SU-DHL-6 (cell line): ENCODE measurements around the gene OR10H2.

Experiments
- H2AFZ ChIP-seq: fragments of 200-600 bp; sonication (generic); 2 replicates; pipeline ENCODE4 v1.6.1; 2014; ENCODE audit warnings: low read depth, mild to moderate bottlenecking, moderate library complexity, mixed read lengths, antibody characterized with exemption, low read length; ENCODE audit not compliant: severe bottlenecking
- H3F3A ChIP-seq: fragments of 200-600 bp; shearing (Covaris generic); 2 replicates; pipeline ENCODE4 v1.6.0; 2016; ENCODE audit warnings: antibody characterized with exemption, mild to moderate bottlenecking; ENCODE audit not compliant: insufficient read depth
- H3K27ac ChIP-seq: fragments of 200-600 bp; sonication (generic); 2 replicates; pipeline ENCODE4 v1.5.1; 2016; ENCODE audit warnings: low read depth, mild to moderate bottlenecking, low read length, moderate library complexity, mixed read lengths
- H3K27me3 ChIP-seq: fragments of 200-600 bp; sonication (generic), shearing (Covaris generic); 2 replicates; pipeline ENCODE4 v1.6.0; 2014; ENCODE audit warnings: mild to moderate bottlenecking, low read length
- H3K36me3 ChIP-seq: fragments of 200-600 bp; sonication (generic); 2 replicates; pipeline ENCODE4 v1.6.1; 2014; ENCODE audit warnings: mild to moderate bottlenecking, low read length, mixed read lengths
- H3K4me2 ChIP-seq: fragments of 300-600, 200-600 bp; shearing (Covaris generic), sonication (generic); 2 replicates; pipeline ENCODE4 v1.6.0; 2014; ENCODE audit warnings: low read length, low read depth, mild to moderate bottlenecking; ENCODE audit not compliant: poor library complexity, severe bottlenecking
- H3K4me3 ChIP-seq: fragments of 200-600 bp; sonication (generic); 2 replicates; pipeline ENCODE4 v1.5.1; 2014; ENCODE audit warnings: antibody characterized with exemption, low read length, mild to moderate bottlenecking, mixed read lengths; ENCODE audit not compliant: insufficient read depth, poor library complexity, severe bottlenecking
- H3K79me2 ChIP-seq: fragments of 200-600 bp; sonication (generic); 2 replicates; pipeline ENCODE4 v1.6.1; 2014; ENCODE audit warnings: mild to moderate bottlenecking, low read length, moderate library complexity; ENCODE audit not compliant: insufficient read depth
- H3K9ac ChIP-seq: fragments of 200-600 bp; sonication (generic); 2 replicates; pipeline ENCODE4 v1.7.0; 2014; ENCODE audit warnings: mild to moderate bottlenecking, low read length
- H3K9me2 ChIP-seq: fragments of 200-600 bp; sonication (generic); replicated peaks from 2 replicates; pipeline ENCODE4 v1.6.1; 2014; ENCODE audit warnings: low read length; ENCODE audit not compliant: insufficient read depth
- H3K9me3 ChIP-seq: fragments of 200-600 bp; sonication (generic); 2 replicates; pipeline ENCODE4 v1.6.1; 2014; ENCODE audit warnings: low read length, mixed read lengths; ENCODE audit not compliant: insufficient read depth
- H4K20me1 ChIP-seq: fragments of 200-600 bp; sonication (generic); 2 replicates; pipeline ENCODE4 v1.6.1; 2014; ENCODE audit warnings: low read depth, mild to moderate bottlenecking, antibody characterized with exemption, low read length, moderate library complexity, mixed read lengths
- CTCF ChIP-seq: fragments of 200-600 bp; sonication (generic); IDR thresholded peaks from one replicate; pipeline ENCODE4 v1.5.1; 2017; ENCODE audit warnings: antibody characterized with exemption, mild to moderate bottlenecking, low read length, moderate library complexity; ENCODE audit not compliant: insufficient read depth, poor library complexity, severe bottlenecking
- EZH2phosphoT487 ChIP-seq: fragments of 200-600 bp; sonication (generic), shearing (Covaris generic); conservative IDR thresholded peaks from 2 replicates; pipeline ENCODE4 v1.6.1; 2018; ENCODE audit warnings: mild to moderate bottlenecking, antibody characterized with exemption, low read length, moderate library complexity, mixed read lengths

Gene OR10H2

GRCh38 chr19:15722956-15723355 is 4.9 kb upstream of the OR10H2 start:
- no peak overlapping the region for H2AFZ ChIP-seq

GRCh38 chr19:15730538-15730937 is 2.7 kb downstream of the OR10H2 start:
- Histone ChIP-seq H3F3A (no peaks in the 10 kb centered on the region), H3K27me3 (no peaks in the 10 kb centered on the region), H4K20me1 (no peaks in the 10 kb centered on the region), H2AFZ (no peak overlapping the region), H3K36me3 (no peaks in the 10 kb centered on the region), H3K9me3 (no peaks in the 10 kb centered on the region), H3K4me2 (no peak overlapping the region), H3K4me3 (no peak overlapping the region), H3K9ac (no peak overlapping the region), H3K79me2 (no peaks in the 10 kb centered on the region), H3K9me2 (no peaks in the 10 kb centered on the region), H3K27ac (no peak overlapping the region)
- TF ChIP-seq CTCF (no peak), EZH2phosphoT487 (no peak)

More at GRCh38 chr19:15722956-15723355, 4.9 kb upstream of the OR10H2 start:
- TF ChIP-seq CTCF = no peak
- TF ChIP-seq EZH2phosphoT487 = no peak
- Histone ChIP-seq H3K27me3 (no peaks in the 10 kb centered on the region), H3K9ac (no peak overlapping the region), H3K4me3 (no peak overlapping the region), H3K79me2 (no peaks in the 10 kb centered on the region), H3K9me2 (no peaks in the 10 kb centered on the region), H3K4me2 (no peak overlapping the region), H4K20me1 (no peaks in the 10 kb centered on the region), H3K27ac (no peak overlapping the region), H3K36me3 (no peaks in the 10 kb centered on the region), H3K9me3 (no peaks in the 10 kb centered on the region), H3F3A (no peaks in the 10 kb centered on the region)

GRCh38 chr19:15732388-15732787 is 4.6 kb downstream of the OR10H2 start:
- no peaks in the 10 kb centered on the region for H4K20me1 ChIP-seq
- TF ChIP-seq EZH2phosphoT487 (no peak), CTCF (no peak)

GRCh38 chr19:15733895-15734294 is 6.1 kb downstream of the OR10H2 start:
- H3K9me3 ChIP-seq = no peaks in the 10 kb centered on the region
- no peak overlapping the region for H3K9ac ChIP-seq
- no peak overlapping the region for H2AFZ ChIP-seq
- no peak overlapping the region for H3K4me2 ChIP-seq
- H3F3A ChIP-seq = no peaks in the 10 kb centered on the region
- no peaks in the 10 kb centered on the region for H3K36me3 ChIP-seq
- no peak overlapping the region for H3K4me3 ChIP-seq
- no peaks in the 10 kb centered on the region for H3K79me2 ChIP-seq
- H3K9me2 ChIP-seq = no peaks in the 10 kb centered on the region
- H3K27me3 ChIP-seq = no peaks in the 10 kb centered on the region; the same call in 1 of the 2 replicates
- TF ChIP-seq CTCF = no peak
- no peaks in the 10 kb centered on the region for H4K20me1 ChIP-seq
- H3K27ac ChIP-seq = no peak overlapping the region

More at GRCh38 chr19:15732388-15732787, 4.6 kb downstream of the OR10H2 start:
- Histone ChIP-seq H3K27me3 (no peaks in the 10 kb centered on the region), H3K9ac (no peak overlapping the region), H3K9me3 (no peaks in the 10 kb centered on the region), H3K27ac (no peak overlapping the region), H3K9me2 (no peaks in the 10 kb centered on the region), H3K4me3 (no peak overlapping the region), H3K36me3 (no peaks in the 10 kb centered on the region), H3F3A (no peaks in the 10 kb centered on the region), H3K4me2 (no peak overlapping the region), H2AFZ (no peak overlapping the region), H3K79me2 (no peaks in the 10 kb centered on the region)
